Mucosa of descending colon (tissue), 3 donors: ENCODE data around the gene DNAH10. TPM values are rescaled to one million over a fixed set of nuclear protein-coding genes. Genes with fewer than 3 reads are reported as not detected.

ENCODE experiments used
- ATAC-seq: fragments of 200-7000 bp; cut with Tn5 transposase; one replicate; pipeline ENCODE4 v1.9.1; 2020; ENCODE audit warnings: mild to moderate bottlenecking, moderate library complexity
- DNase-seq, 3 donors: peaks; one replicate each; pipeline ENCODE4 v3.0.0-alpha.2; 2020
- H3K36me3 ChIP-seq: fragments of 200-600 bp; one replicate; pipeline ENCODE4 v1.8.0; 2021; ENCODE audit warnings: low read depth, mild to moderate bottlenecking
- H3K4me1 ChIP-seq: fragments of 200-600 bp; one replicate; pipeline ENCODE4 v1.8.0; 2021; ENCODE audit warnings: low read depth, mild to moderate bottlenecking
- H3K4me3 ChIP-seq: fragments of 200-600 bp; one replicate; pipeline ENCODE4 v1.8.0; 2021; ENCODE audit warnings: mild to moderate bottlenecking
- H3K9me3 ChIP-seq: fragments of 200-600 bp; one replicate; pipeline ENCODE4 v1.8.0; 2021; ENCODE audit warnings: mild to moderate bottlenecking
- intact Hi-C, 2 donors: fragments of 100-400 bp; cut with DNase I in 1 of 2; cut with micrococcal nuclease in 1 of 2; formaldehyde crosslinking; loops; one replicate each; pipeline versions ENCODE4 v1.11.0 to v1.11.1; 2022; cut with DNase I, micrococcal nuclease
- total RNA-seq, 3 donors: library from RNA; stranded (reverse); fragmentation: NEBNext Ultra II Directional in 2 of 3; extraction: Animal tissue kit (Norgen Biotek cat#: 25700) in 2 of 3; gene quantifications; one replicate each; pipeline versions ENCODE4 v1.2.1 to v1.2.4, GENCODE V29; 2021 to 2023
- TF ChIP-seq, protein P1 (sequence below): fragments of 200-600 bp; IDR thresholded peaks from one replicate; pipeline ENCODE4 v1.8.0; 2022; ENCODE audit warnings: antibody characterized with exemption, mild to moderate bottlenecking
- donor health status: DM: no; HTN: no; CAD: no; lungs with moderate emphysema.
- donor health status: DM: no; HTN: no; CAD: no.
- donor health status: DM: no; HTN: yes; CAD: no.

DNAH10 gene
- total RNA-seq, 3 donors from 2014 or later = 0.29 to 0.63 (median 0.29) TPM

- TF ChIP-seq, protein P1, sequence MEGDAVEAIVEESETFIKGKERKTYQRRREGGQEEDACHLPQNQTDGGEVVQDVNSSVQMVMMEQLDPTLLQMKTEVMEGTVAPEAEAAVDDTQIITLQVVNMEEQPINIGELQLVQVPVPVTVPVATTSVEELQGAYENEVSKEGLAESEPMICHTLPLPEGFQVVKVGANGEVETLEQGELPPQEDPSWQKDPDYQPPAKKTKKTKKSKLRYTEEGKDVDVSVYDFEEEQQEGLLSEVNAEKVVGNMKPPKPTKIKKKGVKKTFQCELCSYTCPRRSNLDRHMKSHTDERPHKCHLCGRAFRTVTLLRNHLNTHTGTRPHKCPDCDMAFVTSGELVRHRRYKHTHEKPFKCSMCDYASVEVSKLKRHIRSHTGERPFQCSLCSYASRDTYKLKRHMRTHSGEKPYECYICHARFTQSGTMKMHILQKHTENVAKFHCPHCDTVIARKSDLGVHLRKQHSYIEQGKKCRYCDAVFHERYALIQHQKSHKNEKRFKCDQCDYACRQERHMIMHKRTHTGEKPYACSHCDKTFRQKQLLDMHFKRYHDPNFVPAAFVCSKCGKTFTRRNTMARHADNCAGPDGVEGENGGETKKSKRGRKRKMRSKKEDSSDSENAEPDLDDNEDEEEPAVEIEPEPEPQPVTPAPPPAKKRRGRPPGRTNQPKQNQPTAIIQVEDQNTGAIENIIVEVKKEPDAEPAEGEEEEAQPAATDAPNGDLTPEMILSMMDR = no peak
- Histone ChIP-seq H3K4me1 (no peaks in the 10 kb centered on the region), H3K9me3 (no peaks in the 10 kb centered on the region), H3K36me3 (no peaks in the 10 kb centered on the region), H3K4me3 (no peak overlapping the region)
- DNase-seq (no peak), ATAC-seq (no peak)
- intact Hi-C loops = no loop called here
Observed at GRCh38 chr12:123897221-123897620, 135.1 kb downstream of the DNAH10 start.

- TF ChIP-seq, protein P1 = no peak
- H3K4me1 ChIP-seq = no peaks in the 10 kb centered on the region
- intact Hi-C loops = no loop called here
- no peaks in the 10 kb centered on the region for H3K9me3 ChIP-seq
- no peaks in the 10 kb centered on the region for H3K36me3 ChIP-seq
- no peak overlapping the region for H3K4me3 ChIP-seq
- DNase-seq (no peak), ATAC-seq (no peak)
Observed at GRCh38 chr12:123898673-123899072, 136.6 kb downstream of the DNAH10 start.

DNA sequence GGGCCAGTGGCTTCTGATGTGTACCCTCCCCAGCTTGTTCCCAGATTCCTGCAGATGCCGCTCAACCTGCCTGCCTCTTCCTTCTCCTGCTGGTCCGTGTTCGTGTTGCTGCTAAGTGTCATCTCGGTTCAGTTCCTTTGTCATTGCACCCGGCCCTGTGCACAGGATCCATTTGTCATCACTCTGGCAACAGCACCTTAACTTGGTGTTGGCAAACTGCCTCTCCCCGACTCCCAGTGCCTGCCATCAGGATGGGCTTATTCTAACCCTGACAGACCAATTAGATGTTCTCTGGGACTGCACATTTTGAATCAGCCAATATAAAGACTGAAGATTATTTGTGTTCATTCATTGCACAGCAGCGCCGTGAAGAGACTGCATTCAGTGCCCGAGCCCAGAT lies 137.3 kb downstream of the DNAH10 start:
- H3K9me3 ChIP-seq = no peaks in the 10 kb centered on the region
- DNase-seq = no peak
- TF ChIP-seq, protein P1 = no peak
- no peaks in the 10 kb centered on the region for H3K4me1 ChIP-seq
- intact Hi-C loops = no loop called here
- no peak overlapping the region for H3K4me3 ChIP-seq
- H3K36me3 ChIP-seq = no peaks in the 10 kb centered on the region
- no peak for ATAC-seq

GRCh38 chr12:123900871-123901376 lies 138.8 kb downstream of the DNAH10 start:
- Histone ChIP-seq H3K36me3 (no peaks in the 10 kb centered on the region), H3K4me1 (no peaks in the 10 kb centered on the region), H3K4me3 (no peak overlapping the region), H3K9me3 (no peaks in the 10 kb centered on the region)
- DNase-seq (no peak), ATAC-seq (peak; percentile 15)
- intact Hi-C loops = loop anchor here in 1 of 2 donors (10.0 kb wide), 1 partner anchor 84 kb away; no protein-coding TSS in a partner anchor
- TF ChIP-seq, protein P1 = no peak

DNA sequence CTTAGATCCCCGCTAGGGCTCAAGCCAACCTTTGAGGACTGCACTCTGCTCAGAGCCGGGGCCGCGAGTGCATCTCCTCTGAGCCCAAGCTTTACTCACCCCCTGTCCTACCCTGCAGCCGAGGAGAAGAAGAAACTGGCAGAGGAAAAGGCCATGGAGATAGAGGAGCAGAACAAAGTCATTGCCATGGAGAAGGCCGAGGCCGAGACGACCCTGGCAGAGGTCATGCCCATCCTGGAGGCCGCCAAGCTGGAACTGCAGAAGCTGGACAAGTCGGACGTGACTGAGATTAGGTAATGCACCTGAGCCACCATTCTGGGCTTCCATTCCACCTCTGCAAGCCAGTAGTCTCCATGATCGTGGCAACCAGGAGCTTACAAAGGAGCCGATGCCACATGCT lies 140.7 kb downstream of the DNAH10 start:
- no peak overlapping the region for H3K4me3 ChIP-seq
- DNase-seq = no peak
- no peaks in the 10 kb centered on the region for H3K4me1 ChIP-seq
- H3K36me3 ChIP-seq = no peaks in the 10 kb centered on the region
- intact Hi-C loops = loop anchor here in 1 of 2 donors (10.0 kb wide), 1 partner anchor 82 kb away; no protein-coding TSS in a partner anchor
- H3K9me3 ChIP-seq = no peaks in the 10 kb centered on the region
- TF ChIP-seq, protein P1 = no peak
- no peak for ATAC-seq
